ENCODE measurements around the gene DNAJB4. TPM values are rescaled to one million over a fixed set of nuclear protein-coding genes. Genes with fewer than 3 reads are reported as not detected.

Gene DNAJB4
- total and polyA plus RNA-seq, 2 of the 8 experiments (the other 6 are each of a cell fraction or from before 2014, with no cell fraction given) = 6.6 to 21.8 TPM

DNA sequence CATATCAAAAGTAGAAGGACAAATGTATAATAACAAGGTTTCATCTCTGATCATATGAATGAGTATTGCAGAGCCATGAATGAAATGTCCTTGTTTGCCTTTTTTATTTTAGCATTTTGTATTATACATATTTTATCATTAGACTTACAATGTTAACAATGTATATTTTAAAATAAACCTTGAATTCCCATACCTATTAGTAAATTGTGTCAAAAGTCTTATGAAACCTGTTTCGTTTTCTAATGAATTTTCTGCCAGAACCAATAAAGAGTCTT lies 646 bp downstream of the DNAJB4 start:
- Histone ChIP-seq H3K79me2 (ENCODE audit: control insufficient read depth in 1 of 2, insufficient read depth in 2 of 2, low read length in 2 of 2) (peaks cover 0 to 5% of the 10 kb centered on the region in 2 experiments; a peak in 2 of 4 replicates), H3K9ac (replicated peaks in 1 of 4; ENCODE audit: extremely low read depth in 1 of 4, low read depth in 3 of 4, low read length in 3 of 4) (peak overlapping the region in 1 of 4 experiments; percentile 49; a peak in 1 of 7 replicates), H4K20me1 (replicated peaks in 1 of 2; ENCODE audit: control insufficient read depth in 1 of 2, insufficient read depth in 2 of 2, low read length in 2 of 2) (no peaks in the 10 kb centered on the region), H2AK5ac (ENCODE audit: low read depth, low read length) (no peak overlapping the region), H4K5ac (ENCODE audit: insufficient read length, low read depth, low read length) (peak overlapping the region; percentile 9), H3K23me2 (ENCODE audit: low read depth, low read length) (0 out of 2 replicates have a peak, but pooled peaks cover 2% of the 10 kb centered on the region), H3K9me3 (ENCODE audit: insufficient read depth in 2 of 2, low read depth in 1 of 2, low read length in 1 of 2) (no peaks in the 10 kb centered on the region), H2AFZ (ENCODE audit: low read length) (no peak overlapping the region), H3K36me3 (ENCODE audit: control insufficient read depth in 2 of 4, insufficient read depth in 4 of 4, low read length in 3 of 4) (no peaks in the 10 kb centered on the region), H3K18ac (ENCODE audit: extremely low read depth, low read length) (no peak overlapping the region), H3K79me1 (ENCODE audit: low read depth, low read length) (no peaks in the 10 kb centered on the region), H4K8ac (ENCODE audit: extremely low read depth, insufficient read depth, low read length) (no peak overlapping the region), H3K14ac (ENCODE audit: insufficient read length) (no peak overlapping the region), H2BK15ac (ENCODE audit: low read length) (no peak overlapping the region), H2BK20ac (ENCODE audit: low read length) (no peak overlapping the region), H3K4ac (replicated peaks; ENCODE audit: insufficient read length, low read depth, low read length) (no peak overlapping the region), H3K4me1 (replicated peaks in 1 of 4; ENCODE audit: control insufficient read depth in 3 of 4, insufficient read depth in 4 of 4, low read length in 3 of 4) (peaks cover 0 to 5% (median 3%) of the 10 kb centered on the region in 4 experiments; a peak in 3 of 7 replicates), H3K27me3 (replicated peaks in 1 of 4; ENCODE audit: control insufficient read depth in 3 of 4, extremely low read depth in 1 of 4, insufficient read depth in 3 of 4, low read length in 3 of 4) (no peaks in the 10 kb centered on the region), H2BK120ac (replicated peaks; ENCODE audit: low read depth, low read length) (no peak overlapping the region), H2BK12ac (ENCODE audit: low read depth, low read length) (no peak overlapping the region), H4K91ac (replicated peaks; ENCODE audit: insufficient read length, low read length) (no peak overlapping the region), H3K56ac (replicated peaks; ENCODE audit: insufficient read length, low read depth, low read length) (no peak overlapping the region), H3K27ac (ENCODE audit: low read depth, low read length) (no peak overlapping the region), H2BK5ac (ENCODE audit: low read depth, low read length) (no peak overlapping the region), H3K4me3 (ENCODE audit: extremely low read depth in 1 of 4, insufficient read depth in 2 of 4, low read depth in 3 of 4, low read length in 4 of 4) (peak overlapping the region in 1 of 4 experiments; percentile 53; a peak in 2 of 8 replicates), H3K4me2 (ENCODE audit: insufficient read depth in 1 of 2, low read depth in 2 of 2, low read length in 2 of 2) (peak overlapping the region; percentile 65 to 78; a peak in 2 of 4 replicates), H3K23ac (ENCODE audit: insufficient read length) (no peak overlapping the region)
- 69% methylated on average over 1 of the region's 1 CpG; no CpG with 5 or more reads in 1 of the 2 experiments for WGBS, 2 experiments (ENCODE audit: extremely low coverage in 1 of 2, insufficient coverage in 1 of 2, insufficient read length in 1 of 2, insufficient replicate concordance in 2 of 2, low coverage in 1 of 2, low lambda C conversion rate in 2 of 2, missing lambda C conversion rate in 1 of 2)
- ChIA-PET POLR2A (ENCODE audit: partially characterized antibody) (interaction anchor here (0.7 to 8.6 kb wide), 17 partner anchors 9 to 242 kb away, joined by 3 to 180 read pairs (median 6); partner anchors contain the start of genes FUBP1 and NEXN), CTCF (ENCODE audit: partially characterized antibody) (interaction anchor here (1.7 to 2.9 kb wide), 3 partner anchors 14 to 108 kb away, joined by 4 to 15 read pairs (median 6); no protein-coding TSS in a partner anchor)
- FAIRE-seq = no peak
- DNase-seq (ENCODE audit: low read depth in 1 of 2, low spot score in 2 of 2) = no peak
- TF ChIP-seq JUND (IDR thresholded peaks at IDR 0.05; ENCODE audit: low read length) (no peak), RAD21 (IDR thresholded peaks at IDR 0.05 in 1 of 2, conservative IDR thresholded peaks at IDR 0.05 in 1 of 2; ENCODE audit: low read depth in 2 of 2, low read length in 2 of 2) (no peak), CTBP2 (IDR thresholded peaks at IDR 0.05; ENCODE audit: borderline replicate concordance, insufficient read depth, insufficient read length, low read length) (no peak), BACH1 (IDR thresholded peaks at IDR 0.05; ENCODE audit: low read length) (no peak), MAX (IDR thresholded peaks at IDR 0.05) (no peak), EZH2 (IDR thresholded peaks at IDR 0.05; ENCODE audit: low read depth, low read length, severe bottlenecking) (no peak), ATF2 (IDR thresholded peaks at IDR 0.05; ENCODE audit: low read length) (no peak), BCL11A (IDR thresholded peaks at IDR 0.05; ENCODE audit: low read depth in 2 of 2, low read length in 2 of 2) (no peak), TAF7 (optimal IDR thresholded peaks at IDR 0.05; ENCODE audit: borderline replicate concordance, low read depth, low read length) (no peak), CBX5 (IDR thresholded peaks at IDR 0.05; ENCODE audit: low read depth, low read length) (no peak), MAFK (IDR thresholded peaks at IDR 0.05; ENCODE audit: low read depth, low read length) (no peak), TCF12 (IDR thresholded peaks at IDR 0.05; ENCODE audit: low read depth, low read length) (no peak)
